ENCODE data around the gene HPD. TPM values are rescaled to one million over a fixed set of nuclear protein-coding genes. Genes with fewer than 3 reads are reported as not detected.

HPD gene
- total and polyA plus RNA-seq, 8 donors = 0.11 to 2.1 (median 0.30) TPM; not detected in 3

DNA sequence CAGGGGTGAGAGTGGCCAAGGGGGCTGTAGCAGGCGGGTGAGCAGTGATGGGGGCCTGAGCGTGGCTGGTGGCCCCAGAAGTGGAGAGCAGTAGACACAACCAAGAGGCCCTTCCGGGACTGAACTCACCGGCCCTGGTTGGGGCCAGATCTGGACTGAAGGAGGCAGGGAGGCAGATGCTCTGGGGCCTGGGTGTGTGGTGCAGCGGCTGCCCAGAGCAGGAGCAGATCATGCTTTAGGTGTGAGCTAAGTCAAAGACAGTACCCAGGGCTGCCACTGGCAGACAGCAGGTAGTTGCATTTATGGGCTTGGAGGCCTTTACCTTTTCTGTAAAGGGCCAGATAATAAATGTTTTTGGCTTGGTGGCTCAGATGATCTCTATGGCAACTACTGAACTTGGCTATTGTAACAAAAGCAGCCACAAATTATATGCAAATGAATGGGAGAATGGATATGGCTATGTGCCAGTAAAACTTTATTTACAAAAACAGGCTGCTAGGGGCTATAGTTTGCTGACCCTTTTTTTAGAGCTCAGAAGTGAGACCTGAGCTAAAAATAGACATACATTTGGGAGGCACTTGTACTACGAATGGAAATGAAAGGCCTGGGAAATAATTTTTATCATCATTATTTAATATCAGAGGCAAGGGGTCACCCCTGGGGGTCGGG, 29.3 kb downstream of the HPD start:
- no peaks in the 10 kb centered on the region for H3K27me3 ChIP-seq
- no peak overlapping the region for H3K27ac ChIP-seq
- intact Hi-C loops (cut with DNase I) = no loop called here
- H3K4me3 ChIP-seq = no peak overlapping the region
- peaks cover 0 to 81% of the 10 kb centered on the region in 2 donors for H3K36me3 ChIP-seq
- no peaks in the 10 kb centered on the region for H3K9me3 ChIP-seq
- ATAC-seq = no peak
- no peak for TF ChIP-seq CTCF (IDR thresholded peaks at IDR 0.05)
- DNase-seq = no peak
- H3K4me1 ChIP-seq = no peaks in the 10 kb centered on the region

GRCh38 chr12:121828826-121829225, 29.8 kb downstream of the HPD start:
- H3K4me3 ChIP-seq = no peak overlapping the region
- H3K9me3 ChIP-seq = no peaks in the 10 kb centered on the region
- H3K27me3 ChIP-seq = no peaks in the 10 kb centered on the region
- peaks cover 0 to 87% of the 10 kb centered on the region in 2 donors for H3K36me3 ChIP-seq
- ATAC-seq (no peak), DNase-seq (no peak)
- intact Hi-C loops (cut with DNase I) = no loop called here
- no peak overlapping the region for H3K27ac ChIP-seq
- TF ChIP-seq CTCF (IDR thresholded peaks at IDR 0.05) = no peak
- H3K4me1 ChIP-seq = no peaks in the 10 kb centered on the region

- no peak for TF ChIP-seq CTCF (IDR thresholded peaks at IDR 0.05)
- DNase-seq = no peak
- Histone ChIP-seq H3K4me3 (no peak overlapping the region), H3K27ac (no peak overlapping the region), H3K9me3 (no peaks in the 10 kb centered on the region), H3K4me1 (no peaks in the 10 kb centered on the region), H3K27me3 (no peaks in the 10 kb centered on the region), H3K36me3 (peaks cover 0 to 92% of the 10 kb centered on the region in 2 donors)
- ATAC-seq = no peak
- intact Hi-C loops (cut with DNase I) = no loop called here
These were observed 30.4 kb downstream of the HPD start for GRCh38 chr12:121828306-121828705.

DNA sequence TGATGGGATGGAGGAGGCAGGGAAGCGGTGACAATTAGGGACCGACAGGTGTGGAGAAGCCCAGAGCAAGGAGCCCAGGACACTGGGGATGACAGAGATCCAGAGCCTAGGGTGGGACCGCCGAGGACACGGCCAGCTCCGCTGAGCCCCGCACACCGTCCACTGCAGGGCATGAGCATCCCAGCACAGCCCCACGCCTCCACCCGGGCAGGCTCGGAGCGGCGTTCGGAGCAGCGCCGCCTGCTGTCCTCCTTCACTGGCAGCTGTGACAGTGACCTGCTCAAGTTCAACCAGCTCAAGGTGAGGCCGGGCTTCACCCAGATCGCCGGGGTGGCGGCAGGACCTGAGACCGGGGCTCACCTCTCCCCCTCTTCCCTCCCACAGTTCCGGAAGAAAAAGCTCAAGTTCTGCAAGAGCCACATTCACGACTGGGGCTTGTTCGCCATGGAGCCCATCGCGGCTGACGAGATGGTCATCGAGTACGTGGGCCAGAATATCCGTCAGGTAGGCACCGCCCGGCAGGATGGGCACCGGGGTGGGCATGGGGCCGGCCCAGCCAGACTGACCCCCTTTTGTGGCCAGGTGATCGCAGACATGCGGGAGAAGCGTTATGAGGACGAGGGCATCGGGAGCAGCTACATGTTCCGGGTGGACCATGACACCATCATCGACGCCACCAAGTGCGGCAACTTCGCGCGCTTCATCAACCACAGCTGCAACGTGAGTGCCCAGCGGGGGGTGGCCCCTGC, 31.1 kb downstream of the HPD start:
- Histone ChIP-seq H3K9me3 (no peaks in the 10 kb centered on the region), H3K4me3 (no peak overlapping the region), H3K36me3 (peaks cover 0 to 100% of the 10 kb centered on the region in 2 donors), H3K27ac (no peak overlapping the region), H3K27me3 (no peaks in the 10 kb centered on the region), H3K4me1 (no peaks in the 10 kb centered on the region)
- intact Hi-C loops (cut with DNase I) = no loop called here
- ATAC-seq (no peak), DNase-seq (no peak)
- no peak for TF ChIP-seq CTCF (IDR thresholded peaks at IDR 0.05)

DNA sequence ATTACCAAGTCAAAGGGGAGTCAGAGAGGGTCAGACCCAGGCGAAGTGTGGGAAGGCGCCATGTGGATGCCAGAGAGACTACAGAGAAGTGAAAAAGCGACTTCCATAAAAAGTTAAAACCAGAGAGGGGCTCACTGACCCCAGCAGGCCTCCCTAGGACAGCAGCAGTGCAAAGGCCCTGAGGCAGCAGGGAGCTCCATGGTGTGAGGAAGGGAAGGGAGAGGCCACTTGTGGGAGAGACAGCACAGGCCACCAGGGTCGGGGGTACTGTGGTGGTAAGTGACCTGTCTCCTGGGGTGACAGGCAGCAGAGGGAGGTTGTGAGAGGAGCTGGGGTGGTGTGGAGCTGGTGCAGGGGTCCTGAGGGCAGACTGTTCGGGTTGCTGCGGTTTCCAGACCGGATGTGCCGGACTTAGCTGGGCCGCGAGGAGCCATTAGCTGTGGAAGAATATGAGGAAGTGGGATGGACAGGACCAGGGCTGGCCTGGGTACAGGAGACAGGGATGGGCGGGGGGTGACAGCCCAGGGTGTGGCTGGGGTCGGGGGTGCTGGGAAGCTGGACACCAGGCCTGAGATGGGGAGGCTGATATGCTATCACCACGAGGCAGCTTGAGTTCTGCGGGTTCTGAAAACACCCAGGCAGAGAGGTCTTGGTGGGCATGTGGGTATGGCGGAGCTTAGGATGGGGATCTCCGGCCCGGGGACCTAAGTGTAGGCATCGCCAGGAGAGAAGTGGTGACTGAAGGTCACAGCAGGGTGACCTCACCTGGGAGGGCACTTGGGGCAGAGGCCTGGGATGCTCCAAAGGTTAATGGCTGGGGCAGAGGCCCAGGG, 32.1 kb downstream of the HPD start:
- Histone ChIP-seq H3K9me3 (no peaks in the 10 kb centered on the region), H3K27ac (no peak overlapping the region), H3K36me3 (peaks cover 0 to 100% of the 10 kb centered on the region in 2 donors), H3K27me3 (no peaks in the 10 kb centered on the region), H3K4me3 (no peak overlapping the region), H3K4me1 (no peaks in the 10 kb centered on the region)
- intact Hi-C loops (cut with DNase I) = no loop called here
- DNase-seq (no peak), ATAC-seq (no peak)
- no peak for TF ChIP-seq CTCF (IDR thresholded peaks at IDR 0.05)
